Epithelial cell of proximal tubule (primary cell): ENCODE results near the gene ACACB. TPM values are rescaled to one million over a fixed set of nuclear protein-coding genes. Genes with fewer than 3 reads are reported as not detected.
A peak's percentile ranks its signal among the peaks of the same experiment; 100 is the strongest.

ENCODE experiments used
- DNase-seq: peaks from one replicate; pipeline ENCODE4 v3.0.0-alpha.2; 2011; ENCODE audit warnings: low read depth
- H3K4me3 ChIP-seq: 2 replicates; pipeline ENCODE4 v1.5.1; 2011; ENCODE audit warnings: low read depth, mild to moderate bottlenecking, low read length
- total RNA-seq: library from RNA; depleted of rRNA; stranded (reverse); fragments of >200 nt; gene quantifications from 2 replicates; pipeline ENCODE4 v1.2.3, GENCODE V29; 2015
- TF ChIP-seq, protein P1 (sequence below): conservative IDR thresholded peaks from 2 replicates; pipeline ENCODE4 v1.5.1; 2012; ENCODE audit warnings: low read depth, mild to moderate bottlenecking, low read length

ACACB gene
- total RNA-seq, 1 donor from 2014 or later, result 26.5 TPM

DNA sequence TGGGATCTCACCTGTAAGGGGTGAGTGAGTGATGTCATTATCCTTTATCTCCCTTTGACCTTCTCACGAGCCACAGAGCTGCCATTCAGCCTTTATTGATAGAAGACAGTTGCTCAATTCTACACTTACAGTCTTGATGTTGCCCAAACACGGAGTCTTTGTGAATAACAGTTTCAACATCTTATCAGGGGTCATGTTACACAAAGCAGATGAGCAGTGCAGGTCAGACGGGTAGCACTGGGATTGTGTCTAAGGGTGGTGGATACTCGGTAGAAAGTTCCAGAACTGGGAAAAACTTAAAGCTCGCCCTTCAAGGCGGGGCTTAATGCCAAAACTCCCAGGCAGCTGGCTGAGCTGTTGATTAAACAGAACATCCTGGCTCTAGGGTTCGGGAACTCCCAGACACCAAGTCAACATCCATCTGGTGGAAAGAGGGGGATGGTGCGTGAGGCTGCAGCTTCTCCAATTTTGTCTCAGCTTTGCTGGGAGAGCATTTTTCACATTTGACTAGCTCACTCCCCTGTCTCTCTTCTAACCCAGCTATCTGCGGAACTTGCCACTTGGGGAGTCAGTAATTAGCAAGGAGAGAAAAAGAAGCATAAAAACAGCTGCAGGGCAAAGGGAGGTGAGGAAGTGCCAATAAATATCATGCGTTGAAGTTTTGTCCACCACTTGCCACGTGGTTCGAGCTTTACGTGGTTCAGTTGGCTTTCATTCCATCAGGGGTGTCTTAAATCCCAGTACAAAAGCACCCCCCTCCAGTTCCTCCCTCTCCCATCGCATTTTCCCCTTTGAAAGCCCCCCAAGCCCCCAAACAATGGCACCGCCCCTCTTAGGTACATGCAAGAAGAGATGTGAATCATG is 161.7 kb downstream of the ACACB start:
- DNase-seq, result peak; percentile 23
- TF ChIP-seq, protein P1, sequence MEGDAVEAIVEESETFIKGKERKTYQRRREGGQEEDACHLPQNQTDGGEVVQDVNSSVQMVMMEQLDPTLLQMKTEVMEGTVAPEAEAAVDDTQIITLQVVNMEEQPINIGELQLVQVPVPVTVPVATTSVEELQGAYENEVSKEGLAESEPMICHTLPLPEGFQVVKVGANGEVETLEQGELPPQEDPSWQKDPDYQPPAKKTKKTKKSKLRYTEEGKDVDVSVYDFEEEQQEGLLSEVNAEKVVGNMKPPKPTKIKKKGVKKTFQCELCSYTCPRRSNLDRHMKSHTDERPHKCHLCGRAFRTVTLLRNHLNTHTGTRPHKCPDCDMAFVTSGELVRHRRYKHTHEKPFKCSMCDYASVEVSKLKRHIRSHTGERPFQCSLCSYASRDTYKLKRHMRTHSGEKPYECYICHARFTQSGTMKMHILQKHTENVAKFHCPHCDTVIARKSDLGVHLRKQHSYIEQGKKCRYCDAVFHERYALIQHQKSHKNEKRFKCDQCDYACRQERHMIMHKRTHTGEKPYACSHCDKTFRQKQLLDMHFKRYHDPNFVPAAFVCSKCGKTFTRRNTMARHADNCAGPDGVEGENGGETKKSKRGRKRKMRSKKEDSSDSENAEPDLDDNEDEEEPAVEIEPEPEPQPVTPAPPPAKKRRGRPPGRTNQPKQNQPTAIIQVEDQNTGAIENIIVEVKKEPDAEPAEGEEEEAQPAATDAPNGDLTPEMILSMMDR, result no peak
- no peak overlapping the region for H3K4me3 ChIP-seq

DNA sequence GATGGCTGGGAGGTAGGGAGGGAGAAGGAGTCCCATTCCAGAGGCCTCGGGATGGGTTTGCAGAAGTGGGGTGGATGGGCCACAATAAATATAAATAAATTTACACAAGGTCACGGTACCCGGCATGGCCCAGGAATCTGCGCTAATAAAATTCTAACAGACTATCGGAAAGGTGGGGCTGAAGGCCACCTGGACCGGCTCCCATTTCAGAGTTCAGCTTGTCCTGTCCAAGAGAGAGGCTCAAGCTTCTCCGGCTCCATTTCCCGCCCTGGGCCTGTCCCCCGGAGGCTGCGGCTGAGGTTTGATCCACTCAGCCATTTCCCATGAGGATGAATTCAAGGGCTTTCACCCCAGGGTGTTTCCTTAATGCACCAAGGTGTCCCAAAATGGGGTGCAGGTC is 162.5 kb downstream of the ACACB start:
- H3K4me3 ChIP-seq, result no peak overlapping the region
- TF ChIP-seq, protein P1, result no peak
- DNase-seq, result no peak

DNA sequence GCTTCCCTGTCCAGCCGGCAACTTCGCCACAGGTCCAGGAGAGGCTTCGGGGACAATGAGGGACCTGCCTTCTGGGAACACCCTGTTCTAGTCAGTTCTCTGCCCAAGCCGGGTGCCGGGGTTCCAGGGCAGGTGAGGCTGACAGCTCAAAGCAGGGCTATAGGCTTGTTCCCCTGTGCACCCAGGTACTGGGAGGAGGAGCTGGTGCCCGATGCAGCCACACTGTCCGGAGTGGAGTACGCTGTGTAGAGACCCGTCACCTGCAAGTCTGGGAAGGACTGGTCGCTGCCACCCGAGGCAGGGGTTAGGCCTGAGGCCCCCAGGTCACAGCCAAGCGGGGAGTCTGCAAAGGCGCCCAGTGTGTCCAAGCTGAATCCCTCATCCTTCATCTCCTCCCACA is 163.1 kb downstream of the ACACB start:
- DNase-seq, result no peak
- H3K4me3 ChIP-seq, result no peak overlapping the region
- TF ChIP-seq, protein P1, result no peak

DNA sequence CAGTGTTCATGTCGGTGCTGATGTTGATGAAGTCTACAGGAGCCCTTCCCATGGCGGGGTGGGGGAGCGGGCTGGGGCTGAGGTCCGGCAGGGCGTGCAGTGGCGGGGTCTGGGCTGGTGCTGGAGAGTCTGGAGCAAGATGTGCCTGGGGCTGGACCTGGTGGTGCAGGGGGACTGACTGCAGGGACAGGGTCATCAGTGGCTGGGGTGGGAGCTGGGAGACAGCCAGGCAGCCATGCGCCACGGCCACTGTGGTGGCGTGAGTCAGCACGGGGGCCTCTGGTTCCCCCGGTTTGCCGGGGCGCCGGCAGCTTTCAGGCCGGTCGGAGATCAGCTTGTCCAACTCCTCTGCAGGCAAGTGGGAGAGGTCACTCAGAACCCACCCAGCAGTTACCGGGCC is 165.1 kb downstream of the ACACB start:
- no peak for DNase-seq
- TF ChIP-seq, protein P1, result no peak
- no peak overlapping the region for H3K4me3 ChIP-seq

DNA sequence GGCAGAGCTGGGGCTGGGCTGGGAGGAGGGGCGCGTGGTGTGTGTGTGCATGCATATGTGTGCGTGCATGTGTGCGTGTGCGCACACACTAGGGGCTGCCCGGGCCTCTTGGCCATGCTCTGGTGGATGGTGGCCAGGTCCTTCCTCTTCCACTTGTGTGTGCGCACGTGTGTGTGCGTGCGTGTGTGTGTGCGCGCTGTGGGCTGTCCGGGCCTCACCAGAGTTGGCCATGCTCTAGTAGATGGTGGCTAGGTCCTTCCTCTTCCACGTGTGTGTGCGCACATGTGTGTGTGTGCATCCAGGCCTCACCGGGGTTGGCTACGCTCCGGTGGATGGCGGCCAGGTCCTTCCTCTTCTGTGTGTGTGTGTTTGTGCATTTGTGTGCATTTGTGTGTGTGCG is 168.0 kb downstream of the ACACB start:
- TF ChIP-seq, protein P1, result no peak
- no peak overlapping the region for H3K4me3 ChIP-seq
- DNase-seq, result no peak

DNA sequence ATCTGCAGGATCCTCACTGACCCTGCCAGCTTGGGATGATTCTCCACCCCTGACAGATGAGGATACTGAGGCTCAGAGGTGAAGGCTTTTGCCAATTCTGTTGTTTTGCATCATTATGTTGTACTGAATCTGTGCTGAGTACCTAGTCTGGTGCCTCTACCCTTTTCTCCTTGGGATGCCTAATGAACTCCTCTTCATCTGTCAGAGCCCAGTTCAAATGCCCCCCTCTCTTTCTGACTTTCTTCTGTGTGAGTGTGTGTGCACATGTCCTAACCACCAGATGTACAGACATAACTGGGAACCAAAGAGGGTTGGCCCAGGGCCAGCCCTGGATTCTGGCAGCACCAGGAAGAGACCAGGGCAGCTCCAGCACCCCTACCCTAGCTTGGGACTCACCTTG is 169.9 kb downstream of the ACACB start:
- TF ChIP-seq, protein P1, result no peak
- no peak for DNase-seq
- no peak overlapping the region for H3K4me3 ChIP-seq

DNA sequence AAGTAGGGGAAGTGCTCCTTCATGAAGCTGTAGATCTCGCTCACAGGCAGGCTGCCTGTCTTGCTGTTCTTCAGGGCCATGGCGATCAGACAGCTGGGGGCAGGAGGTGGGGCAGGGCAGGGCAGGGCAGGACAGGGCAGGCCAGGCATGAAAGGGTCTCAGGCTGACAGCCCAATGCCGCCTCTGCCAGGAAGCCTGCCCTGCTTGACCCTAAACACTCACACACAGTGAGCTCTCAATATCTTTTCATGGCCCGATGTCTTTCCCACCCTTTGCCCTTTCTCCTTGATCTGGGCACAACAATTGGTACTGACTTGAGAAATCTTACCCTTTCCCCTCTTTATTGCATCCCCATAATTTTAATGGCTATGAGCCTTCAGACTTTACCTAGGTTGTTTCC is 170.3 kb downstream of the ACACB start:
- no peak for DNase-seq
- TF ChIP-seq, protein P1, result no peak
- H3K4me3 ChIP-seq, result no peak overlapping the region
